Measurements from ENCODE around the gene ORM1. TPM values are rescaled to one million over a fixed set of nuclear protein-coding genes. Genes with fewer than 3 reads are reported as not detected.
A peak's percentile ranks its signal among the peaks of the same experiment; 100 is the strongest.

The ORM1 gene
- total and polyA plus RNA-seq, 10 donors, result 0.95 to 13.6 (median 2.7) TPM

- Histone ChIP-seq H3K4me3 (peak overlapping the region in 1 of 8 donors; percentile 51), H3K4me1 (peaks cover 76 to 100% (median 98%) of the 10 kb centered on the region in 6 donors), H3K27ac (peak overlapping the region; percentile 69 to 99 (median 92)), H3K27me3 (replicated peaks in 1 of 7) (no peaks in the 10 kb centered on the region), H3K9me3 (no peaks in the 10 kb centered on the region), H3K36me3 (peaks cover under 1 to 100% (median 70%) of the 10 kb centered on the region in 6 donors)
- 79 to 85% (median 80%) methylated on average over 3 to 6 of the region's 6 CpGs for WGBS, 5 donors
- peak; percentile 80 for DNase-seq
- TF ChIP-seq POLR2A (IDR thresholded peaks at IDR 0.05) (no peak), POLR2AphosphoS5 (IDR thresholded peaks at IDR 0.05) (peak in 2 of 3 donors; percentile 25 to 58), CTCF (IDR thresholded peaks at IDR 0.05 in 8 of 11, conservative IDR thresholded peaks at IDR 0.05 in 3 of 11) (no peak)
- intact Hi-C loops (cut with DNase I; ENCODE audit: low total_unique reads), result no loop called here
Measured at GRCh38 chr9:114367366-114367765, 44.5 kb downstream of the ORM1 start.

GRCh38 chr9:114367772-114368569 lies 45.1 kb downstream of the ORM1 start:
- Histone ChIP-seq H3K9me3 (no peaks in the 10 kb centered on the region), H3K27ac (peak overlapping the region; percentile 69 to 99 (median 92)), H3K4me1 (peaks cover 80 to 100% (median 100%) of the 10 kb centered on the region in 6 donors), H3K36me3 (peaks cover 0 to 100% (median 63%) of the 10 kb centered on the region in 6 donors), H3K27me3 (replicated peaks in 1 of 7) (no peaks in the 10 kb centered on the region), H3K4me3 (peak overlapping the region in 1 of 8 donors; percentile 51)
- no peak for TF ChIP-seq POLR2A (IDR thresholded peaks at IDR 0.05)
- no peak for TF ChIP-seq CTCF (IDR thresholded peaks at IDR 0.05 in 8 of 11, conservative IDR thresholded peaks at IDR 0.05 in 3 of 11)
- peak; percentile 35 to 77 (median 68) for TF ChIP-seq POLR2AphosphoS5 (IDR thresholded peaks at IDR 0.05)
- DNase-seq, result peak; percentile 84
- WGBS, 5 donors, result 72 to 83% (median 82%) methylated on average over 3 to 14 of the region's 14 CpGs
- intact Hi-C loops (cut with DNase I; ENCODE audit: low total_unique reads), result no loop called here

GRCh38 chr9:114369216-114370130 lies 46.6 kb downstream of the ORM1 start:
- H3K4me1 ChIP-seq, result peaks cover 80 to 100% (median 100%) of the 10 kb centered on the region in 6 donors

More at GRCh38 chr9:114369216-114370130, 46.6 kb downstream of the ORM1 start:
- 89 to 92% (median 89%) methylated on average over 9 of the region's 9 CpGs for WGBS, 5 donors
- peak; percentile 11 for DNase-seq
- Histone ChIP-seq H3K27me3 (replicated peaks in 1 of 7) (no peaks in the 10 kb centered on the region), H3K9me3 (no peaks in the 10 kb centered on the region), H3K27ac (peak overlapping the region; percentile 39 to 99 (median 94)), H3K4me3 (peak overlapping the region in 1 of 8 donors; percentile 64), H3K36me3 (peaks cover 0 to 100% (median 51%) of the 10 kb centered on the region in 6 donors)
- TF ChIP-seq POLR2AphosphoS5 (IDR thresholded peaks at IDR 0.05) (peak in 1 of 3 donors; percentile 74), CTCF (IDR thresholded peaks at IDR 0.05 in 8 of 11, conservative IDR thresholded peaks at IDR 0.05 in 3 of 11) (no peak)
- intact Hi-C loops (cut with DNase I; ENCODE audit: low total_unique reads), result no loop called here
